Thyroid gland (tissue), 4 donors: ENCODE measurements around the gene AFAP1L2.

Experiments
- CTCF ChIP-seq, 6 experiments: fragments of 200-600 bp in 3 of 6; fragments of 450-650 bp in 3 of 6; sonication (generic) in 3 of 6; IDR thresholded peaks; one replicate each; pipeline ENCODE4 v1.5.1; 2016 to 2019; ENCODE audit warnings: antibody characterized with exemption in 6 of 6, mild to moderate bottlenecking in 2 of 6, inconsistent platforms in 1 of 6, moderate library complexity in 1 of 6
- POLR2A ChIP-seq, 2 donors: fragments of 450-650 bp; IDR thresholded peaks; one replicate each; pipeline ENCODE4 v1.6.1; 2017; ENCODE audit warnings: antibody characterized with exemption in 2 of 2, mild to moderate bottlenecking in 2 of 2, moderate library complexity in 1 of 2

GRCh38 chr10:114405011-114405350, 679 bp upstream of the AFAP1L2 start:
- peak in 1 of 2 donors; percentile 23 for TF ChIP-seq POLR2A (IDR thresholded peaks at IDR 0.05)
- TF ChIP-seq CTCF (IDR thresholded peaks at IDR 0.05) = no peak
